ENCODE results near the gene MYRIP.

The MYRIP gene

DNA sequence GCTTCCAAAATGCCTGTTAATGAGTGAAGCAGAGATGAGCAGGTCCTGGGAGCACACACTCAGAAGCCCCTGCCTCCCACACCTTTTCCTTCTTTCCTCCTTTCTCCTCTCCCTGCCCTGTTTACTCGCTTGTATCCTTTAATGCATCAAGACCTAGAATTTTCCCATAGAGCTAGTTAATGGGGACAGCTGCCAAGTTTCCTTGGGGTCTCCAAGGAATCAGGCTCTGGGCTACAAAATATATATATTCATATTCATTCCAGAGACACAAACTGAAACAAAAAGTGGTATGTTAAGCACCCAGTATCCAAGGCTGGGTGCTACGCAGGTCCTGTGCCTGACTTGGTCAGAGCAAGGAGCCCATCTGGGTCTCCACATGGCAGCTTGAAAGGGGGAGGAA lies 235.6 kb downstream of the MYRIP start:
- Histone ChIP-seq H3K79me2 (no peaks in the 10 kb centered on the region), H3K9ac (no peak overlapping the region), H2AFZ (no peak overlapping the region), H3K4me3 (ENCODE audit: low read depth, low read length) (no peak overlapping the region), H3K4me2 (ENCODE audit: low read length) (no peak overlapping the region), H3K27ac (no peak overlapping the region), H3K4me1 (no peaks in the 10 kb centered on the region), H3K36me3 (ENCODE audit: control insufficient read depth, insufficient read depth, low read length) (no peaks in the 10 kb centered on the region), H3K9me3 (ENCODE audit: control insufficient read depth, low read length) (no peaks in the 10 kb centered on the region), H3K27me3 (ENCODE audit: control insufficient read depth, insufficient read depth, low read length) (no peaks in the 10 kb centered on the region)
- no peak for TF ChIP-seq CTCF (IDR thresholded peaks at IDR 0.05)

DNA sequence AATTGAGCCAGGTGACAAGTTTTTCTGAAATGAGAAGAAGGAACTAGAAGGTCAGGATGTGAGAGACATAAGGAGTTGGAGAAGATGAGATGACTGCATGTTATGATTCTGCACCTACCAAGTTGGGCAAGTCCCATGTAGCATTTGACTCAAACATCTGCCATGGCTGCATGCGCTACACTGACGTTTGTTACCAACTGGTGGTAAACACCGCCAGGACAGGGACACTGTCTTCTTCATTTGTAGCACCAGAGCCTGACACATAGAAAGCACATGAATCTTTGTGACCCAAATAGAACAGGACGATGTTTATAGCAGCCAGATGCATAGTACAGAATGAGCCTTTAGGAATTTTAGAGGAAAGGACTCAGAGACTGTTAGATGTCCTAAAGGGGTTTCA lies 236.7 kb downstream of the MYRIP start:
- Histone ChIP-seq H3K4me1 (no peaks in the 10 kb centered on the region), H3K4me3 (ENCODE audit: low read depth, low read length) (no peak overlapping the region), H3K79me2 (no peaks in the 10 kb centered on the region), H3K36me3 (ENCODE audit: control insufficient read depth, insufficient read depth, low read length) (no peaks in the 10 kb centered on the region), H3K27ac (no peak overlapping the region), H3K4me2 (ENCODE audit: low read length) (no peak overlapping the region), H3K27me3 (ENCODE audit: control insufficient read depth, insufficient read depth, low read length) (no peaks in the 10 kb centered on the region), H3K9me3 (ENCODE audit: control insufficient read depth, low read length) (no peaks in the 10 kb centered on the region), H2AFZ (no peak overlapping the region), H3K9ac (no peak overlapping the region)
- TF ChIP-seq CTCF (IDR thresholded peaks at IDR 0.05), result no peak

GRCh38 chr3:40047406-40047805 lies 238.0 kb downstream of the MYRIP start:
- TF ChIP-seq CTCF (IDR thresholded peaks at IDR 0.05), result no peak
- Histone ChIP-seq H3K4me2 (ENCODE audit: low read length) (no peak overlapping the region), H3K27ac (no peak overlapping the region)

DNA sequence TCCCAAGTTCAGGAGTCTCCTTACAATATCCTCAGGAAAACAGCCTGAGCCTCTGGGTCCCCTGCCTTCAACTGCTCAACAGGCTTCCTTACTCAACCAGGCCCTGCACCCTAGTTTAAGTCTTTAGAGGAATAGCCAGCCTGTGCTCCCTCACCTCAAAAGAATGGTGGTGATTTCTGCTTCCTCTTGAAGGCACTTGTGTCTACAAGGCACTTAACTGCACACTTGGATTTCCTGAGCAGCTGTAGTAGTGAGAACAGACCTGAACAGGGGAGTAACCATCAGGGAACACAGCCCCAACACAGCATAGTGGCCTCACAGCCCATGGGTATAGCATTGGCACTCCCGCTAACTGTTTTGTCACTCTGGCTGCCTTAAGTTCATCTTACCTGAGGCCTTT lies 244.3 kb downstream of the MYRIP start:
- no peaks in the 10 kb centered on the region for H3K36me3 ChIP-seq (ENCODE audit: control insufficient read depth, insufficient read depth, low read length)
- no peak overlapping the region for H3K9ac ChIP-seq
- no peaks in the 10 kb centered on the region for H3K9me3 ChIP-seq (ENCODE audit: control insufficient read depth, low read length)
- no peak overlapping the region for H3K27ac ChIP-seq
- no peak overlapping the region for H2AFZ ChIP-seq
- no peaks in the 10 kb centered on the region for H3K79me2 ChIP-seq
- H3K4me1 ChIP-seq, result no peaks in the 10 kb centered on the region
- no peaks in the 10 kb centered on the region for H3K27me3 ChIP-seq (ENCODE audit: control insufficient read depth, insufficient read depth, low read length)
- no peak for TF ChIP-seq CTCF (IDR thresholded peaks at IDR 0.05)
- no peak overlapping the region for H3K4me2 ChIP-seq (ENCODE audit: low read length)
- H3K4me3 ChIP-seq (ENCODE audit: low read depth, low read length), result no peak overlapping the region

More at GRCh38 chr3:40047406-40047805, 238.0 kb downstream of the MYRIP start:
- Histone ChIP-seq H2AFZ (no peak overlapping the region), H3K4me3 (ENCODE audit: low read depth, low read length) (no peak overlapping the region), H3K36me3 (ENCODE audit: control insufficient read depth, insufficient read depth, low read length) (no peaks in the 10 kb centered on the region), H3K9me3 (ENCODE audit: control insufficient read depth, low read length) (no peaks in the 10 kb centered on the region), H3K9ac (no peak overlapping the region), H3K27me3 (ENCODE audit: control insufficient read depth, insufficient read depth, low read length) (no peaks in the 10 kb centered on the region), H3K4me1 (no peaks in the 10 kb centered on the region), H3K79me2 (no peaks in the 10 kb centered on the region)

DNA sequence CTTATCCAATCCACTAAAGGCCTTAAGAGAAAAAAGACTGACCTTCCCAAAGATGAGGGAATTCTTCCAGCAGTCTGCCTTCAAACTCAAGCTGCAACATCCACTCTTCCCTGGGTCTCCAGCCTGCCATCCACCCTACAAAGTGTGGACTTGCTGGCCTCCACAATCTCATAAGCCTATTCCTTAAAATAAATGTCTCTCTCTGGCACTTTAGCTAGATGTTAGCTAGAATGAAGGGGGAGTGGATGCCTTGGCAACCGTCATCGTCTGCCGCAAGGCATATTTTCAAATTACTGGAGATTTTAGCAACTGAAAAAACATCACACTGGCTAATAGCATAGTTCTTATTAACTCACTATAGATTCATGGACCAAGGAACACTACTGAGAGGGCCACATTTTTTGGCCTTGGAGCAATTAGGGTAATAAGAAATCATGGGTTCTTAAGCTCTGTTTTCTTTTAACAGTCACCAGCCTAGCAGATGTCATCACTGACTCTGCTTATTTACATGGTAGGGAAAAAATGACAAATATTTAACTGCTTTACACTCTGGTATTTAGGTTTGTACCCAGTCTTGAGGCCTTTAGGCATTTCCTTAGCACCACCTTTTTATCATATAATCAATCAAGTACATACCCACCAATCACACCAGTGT lies 245.3 kb downstream of the MYRIP start:
- no peak for TF ChIP-seq CTCF (IDR thresholded peaks at IDR 0.05)
- Histone ChIP-seq H3K4me1 (no peaks in the 10 kb centered on the region), H2AFZ (no peak overlapping the region)

More for the DNA sequence above, 245.3 kb downstream of the MYRIP start:
- Histone ChIP-seq H3K9me3 (ENCODE audit: control insufficient read depth, low read length) (no peaks in the 10 kb centered on the region), H3K36me3 (ENCODE audit: control insufficient read depth, insufficient read depth, low read length) (no peaks in the 10 kb centered on the region), H3K79me2 (no peaks in the 10 kb centered on the region), H3K4me3 (ENCODE audit: low read depth, low read length) (no peak overlapping the region), H3K4me2 (ENCODE audit: low read length) (no peak overlapping the region), H3K27ac (no peak overlapping the region), H3K9ac (no peak overlapping the region), H3K27me3 (ENCODE audit: control insufficient read depth, insufficient read depth, low read length) (no peaks in the 10 kb centered on the region)
